Measurements from ENCODE around the gene TRIP10.

Gene TRIP10

GRCh38 chr19:6739390-6739882 lies at the start of gene TRIP10:
TSS of gene TRIP10 (plus strand) at chr19:6739680. CDS start at chr19:6739762, 82 bp downstream.
- H3K4me1 ChIP-seq (ENCODE audit: control insufficient read depth, insufficient read depth, low read length): peaks cover 38% of the 10 kb centered on the region

DNA sequence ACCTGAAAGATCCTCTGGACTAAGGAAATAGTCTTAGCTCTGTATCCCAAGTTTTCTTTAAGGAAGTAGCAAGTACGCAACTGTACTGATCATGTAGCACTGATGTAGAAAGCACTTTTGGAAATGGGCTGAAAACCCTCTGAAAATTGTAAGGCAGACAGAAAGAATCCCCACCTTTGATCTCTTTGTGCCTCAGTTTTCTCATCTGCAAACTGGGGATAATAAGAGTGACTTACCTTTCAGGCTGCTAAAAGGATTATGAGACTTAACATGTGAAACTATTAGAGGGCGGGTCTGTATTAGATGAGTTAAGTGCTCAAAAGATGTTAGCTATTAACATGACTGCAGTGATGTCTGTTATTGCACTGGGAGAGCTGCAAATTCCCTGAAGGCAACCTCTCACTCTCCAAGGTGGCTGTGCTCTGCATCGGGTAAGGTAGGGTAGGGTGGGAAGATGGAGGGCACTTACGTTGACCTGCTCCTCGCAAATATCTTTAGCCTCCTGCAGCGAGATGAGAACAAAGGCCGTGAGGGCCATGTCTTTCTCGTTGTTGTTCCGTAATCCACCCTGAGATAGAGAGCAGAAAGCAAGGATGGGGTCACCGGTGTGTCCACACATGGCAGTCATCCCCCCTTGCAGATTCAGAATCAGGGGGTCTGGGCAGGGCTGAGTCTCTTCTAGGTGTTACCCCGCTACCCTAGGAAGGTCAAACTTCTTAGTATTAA lies 49.2 kb upstream of the TRIP10 start:
- Histone ChIP-seq H3K36me3 (ENCODE audit: control insufficient read depth, insufficient read depth, low read length) (no peaks in the 10 kb centered on the region), H3K4me1 (ENCODE audit: control insufficient read depth, insufficient read depth, low read length) (no peaks in the 10 kb centered on the region), H3K27me3 (ENCODE audit: control insufficient read depth, insufficient read depth, low read length) (no peaks in the 10 kb centered on the region), H3K9ac (ENCODE audit: low read length) (no peak overlapping the region), H3K4me3 (ENCODE audit: low read length) (no peak overlapping the region), H3K27ac (ENCODE audit: low read depth, low read length) (no peak overlapping the region)

More at GRCh38 chr19:6739390-6739882, at the start of gene TRIP10:
- Histone ChIP-seq H3K27me3 (ENCODE audit: control insufficient read depth, insufficient read depth, low read length) (no peaks in the 10 kb centered on the region), H3K36me3 (ENCODE audit: control insufficient read depth, insufficient read depth, low read length) (peaks cover 2% of the 10 kb centered on the region), H3K27ac (ENCODE audit: low read depth, low read length) (peak within 1 kb of the TSS; percentile 84), H3K9ac (ENCODE audit: low read length) (peak within 1 kb of the TSS; percentile 85), H3K4me3 (ENCODE audit: low read length) (peak within 1 kb of the TSS; percentile 73)

DNA sequence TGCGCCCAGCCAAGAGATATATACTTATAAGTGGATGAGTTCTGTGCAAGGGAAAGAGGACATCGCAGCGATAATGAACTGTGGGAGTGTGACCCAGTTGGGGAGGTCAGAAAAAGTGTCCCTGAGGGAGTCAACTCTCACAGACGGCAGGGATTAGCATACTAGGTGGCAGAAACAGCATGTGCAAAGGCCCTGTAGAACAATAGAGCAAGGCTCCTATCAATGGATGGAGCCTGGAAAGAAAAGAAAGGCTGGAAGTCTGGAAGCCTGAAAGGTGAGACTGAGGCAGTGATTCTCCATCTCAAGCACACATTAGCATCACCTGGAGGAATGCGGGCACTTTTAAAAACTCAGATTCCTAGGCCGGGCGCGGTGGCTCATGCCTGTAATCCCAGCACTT lies 48.1 kb upstream of the TRIP10 start:
- no peaks in the 10 kb centered on the region for H3K27me3 ChIP-seq (ENCODE audit: control insufficient read depth, insufficient read depth, low read length)
- H3K9ac ChIP-seq (ENCODE audit: low read length): no peak overlapping the region
- no peak overlapping the region for H3K27ac ChIP-seq (ENCODE audit: low read depth, low read length)
- no peaks in the 10 kb centered on the region for H3K36me3 ChIP-seq (ENCODE audit: control insufficient read depth, insufficient read depth, low read length)
- H3K4me3 ChIP-seq (ENCODE audit: low read length): no peak overlapping the region
- no peaks in the 10 kb centered on the region for H3K4me1 ChIP-seq (ENCODE audit: control insufficient read depth, insufficient read depth, low read length)

GRCh38 chr19:6692027-6692426 lies 47.5 kb upstream of the TRIP10 start:
- Histone ChIP-seq H3K4me1 (ENCODE audit: control insufficient read depth, insufficient read depth, low read length) (no peaks in the 10 kb centered on the region), H3K27me3 (ENCODE audit: control insufficient read depth, insufficient read depth, low read length) (no peaks in the 10 kb centered on the region), H3K4me3 (ENCODE audit: low read length) (no peak overlapping the region), H3K36me3 (ENCODE audit: control insufficient read depth, insufficient read depth, low read length) (no peaks in the 10 kb centered on the region), H3K9ac (ENCODE audit: low read length) (no peak overlapping the region), H3K27ac (ENCODE audit: low read depth, low read length) (no peak overlapping the region)

GRCh38 chr19:6693056-6693471 lies 46.4 kb upstream of the TRIP10 start:
- no peaks in the 10 kb centered on the region for H3K4me1 ChIP-seq (ENCODE audit: control insufficient read depth, insufficient read depth, low read length)
- H3K4me3 ChIP-seq (ENCODE audit: low read length): no peak overlapping the region
- H3K36me3 ChIP-seq (ENCODE audit: control insufficient read depth, insufficient read depth, low read length): no peaks in the 10 kb centered on the region
- no peaks in the 10 kb centered on the region for H3K27me3 ChIP-seq (ENCODE audit: control insufficient read depth, insufficient read depth, low read length)
- no peak overlapping the region for H3K9ac ChIP-seq (ENCODE audit: low read length)
- no peak overlapping the region for H3K27ac ChIP-seq (ENCODE audit: low read depth, low read length)

DNA sequence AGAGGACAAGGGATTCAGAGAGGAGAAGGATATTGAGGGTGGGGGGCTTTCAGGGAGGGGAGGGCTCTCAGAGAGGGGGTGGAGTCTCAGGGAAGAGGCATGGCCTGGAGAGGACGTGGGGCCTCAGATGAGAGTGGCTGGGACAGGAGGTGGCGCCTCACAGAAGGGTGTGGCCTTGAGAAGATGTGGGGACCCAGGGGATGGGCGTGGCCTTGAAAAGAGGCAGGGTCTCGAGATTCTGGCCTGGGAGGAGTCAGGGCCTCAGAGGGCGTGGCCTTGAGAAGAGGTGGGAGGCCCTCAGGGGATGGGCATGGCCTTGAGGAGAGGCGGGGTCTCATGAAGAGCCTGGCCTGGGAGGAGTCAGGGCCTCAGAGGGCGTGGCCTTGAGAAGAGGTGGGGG lies 45.8 kb upstream of the TRIP10 start:
- no peaks in the 10 kb centered on the region for H3K36me3 ChIP-seq (ENCODE audit: control insufficient read depth, insufficient read depth, low read length)
- no peaks in the 10 kb centered on the region for H3K27me3 ChIP-seq (ENCODE audit: control insufficient read depth, insufficient read depth, low read length)
- no peak overlapping the region for H3K27ac ChIP-seq (ENCODE audit: low read depth, low read length)
- H3K4me3 ChIP-seq (ENCODE audit: low read length): no peak overlapping the region
- H3K4me1 ChIP-seq (ENCODE audit: control insufficient read depth, insufficient read depth, low read length): no peaks in the 10 kb centered on the region
- no peak overlapping the region for H3K9ac ChIP-seq (ENCODE audit: low read length)

DNA sequence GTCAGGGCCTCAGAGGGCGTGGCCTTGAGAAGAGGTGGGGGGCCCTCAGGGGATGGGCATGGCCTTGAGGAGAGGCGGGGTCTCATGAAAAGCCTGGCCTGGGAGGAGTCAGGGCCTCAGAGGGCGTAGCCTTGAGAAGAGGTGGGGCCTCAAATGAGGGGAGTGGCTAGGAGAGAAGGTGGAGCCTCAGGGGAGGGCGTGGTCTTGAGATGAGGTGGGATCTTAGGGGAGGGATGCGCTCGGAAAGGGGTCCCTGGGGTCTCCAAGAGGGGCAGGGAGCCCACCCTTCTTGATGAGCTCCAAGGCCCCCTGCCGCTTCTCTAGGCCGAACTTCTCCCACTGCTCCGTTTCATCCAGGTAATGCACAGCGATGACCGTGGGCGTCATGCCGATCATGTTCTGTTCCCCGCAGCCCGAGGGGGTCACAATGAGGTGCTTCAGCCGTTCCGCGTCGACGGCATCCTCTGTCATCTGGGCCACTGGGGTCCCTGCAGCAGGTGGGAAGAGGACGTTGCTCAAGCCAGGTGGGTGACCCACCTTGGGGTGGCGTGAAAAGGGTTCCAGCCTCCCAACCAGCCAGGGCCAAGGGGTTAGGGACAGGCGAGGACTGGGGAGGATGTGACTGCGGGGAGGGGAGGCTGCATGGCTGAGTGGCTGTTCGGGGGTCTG lies 45.2 kb upstream of the TRIP10 start:
- no peaks in the 10 kb centered on the region for H3K36me3 ChIP-seq (ENCODE audit: control insufficient read depth, insufficient read depth, low read length)
- H3K4me1 ChIP-seq (ENCODE audit: control insufficient read depth, insufficient read depth, low read length): no peaks in the 10 kb centered on the region
- no peak overlapping the region for H3K4me3 ChIP-seq (ENCODE audit: low read length)
- no peak overlapping the region for H3K27ac ChIP-seq (ENCODE audit: low read depth, low read length)
- no peaks in the 10 kb centered on the region for H3K27me3 ChIP-seq (ENCODE audit: control insufficient read depth, insufficient read depth, low read length)
- H3K9ac ChIP-seq (ENCODE audit: low read length): no peak overlapping the region

DNA sequence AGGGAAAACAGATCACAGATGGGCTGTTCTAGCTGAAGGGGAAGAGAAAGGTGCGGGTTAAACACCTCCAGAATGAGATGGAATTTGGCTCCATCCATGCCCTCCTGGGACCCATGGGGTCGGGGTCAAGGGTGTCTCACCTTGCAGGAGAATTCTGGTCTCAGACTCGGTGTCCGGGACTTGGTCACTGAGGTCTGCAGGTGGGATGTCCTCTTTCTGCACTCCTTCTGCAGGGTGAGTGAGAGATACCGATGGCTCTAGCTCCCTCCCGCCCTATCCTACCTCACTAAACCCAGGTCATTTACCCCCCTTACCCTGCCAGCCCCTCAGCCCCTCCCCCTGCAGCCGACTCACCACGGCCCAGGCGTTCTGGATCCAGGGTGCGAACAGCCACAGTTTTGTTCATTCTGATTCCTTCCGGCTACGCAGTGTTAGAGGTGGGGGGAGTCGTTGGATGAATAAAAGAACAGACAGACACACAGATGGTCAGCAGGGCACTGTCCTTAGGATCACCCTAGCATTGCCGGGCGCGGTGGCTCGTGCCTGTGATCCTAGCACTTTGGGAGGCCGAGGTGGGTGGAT lies 43.1 kb upstream of the TRIP10 start:
- Histone ChIP-seq H3K36me3 (ENCODE audit: control insufficient read depth, insufficient read depth, low read length) (no peaks in the 10 kb centered on the region), H3K9ac (ENCODE audit: low read length) (no peak overlapping the region), H3K27me3 (ENCODE audit: control insufficient read depth, insufficient read depth, low read length) (no peaks in the 10 kb centered on the region), H3K4me1 (ENCODE audit: control insufficient read depth, insufficient read depth, low read length) (no peaks in the 10 kb centered on the region), H3K4me3 (ENCODE audit: low read length) (no peak overlapping the region), H3K27ac (ENCODE audit: low read depth, low read length) (no peak overlapping the region)

GRCh38 chr19:6697291-6697690 lies 42.2 kb upstream of the TRIP10 start:
- H3K4me3 ChIP-seq (ENCODE audit: low read length): no peak overlapping the region
- H3K36me3 ChIP-seq (ENCODE audit: control insufficient read depth, insufficient read depth, low read length): no peaks in the 10 kb centered on the region
- H3K27ac ChIP-seq (ENCODE audit: low read depth, low read length): no peak overlapping the region
- no peaks in the 10 kb centered on the region for H3K4me1 ChIP-seq (ENCODE audit: control insufficient read depth, insufficient read depth, low read length)
- H3K9ac ChIP-seq (ENCODE audit: low read length): no peak overlapping the region
- H3K27me3 ChIP-seq (ENCODE audit: control insufficient read depth, insufficient read depth, low read length): no peaks in the 10 kb centered on the region

- H3K4me1 ChIP-seq (ENCODE audit: control insufficient read depth, insufficient read depth, low read length): no peaks in the 10 kb centered on the region
- no peaks in the 10 kb centered on the region for H3K27me3 ChIP-seq (ENCODE audit: control insufficient read depth, insufficient read depth, low read length)
- no peak overlapping the region for H3K4me3 ChIP-seq (ENCODE audit: low read length)
- no peaks in the 10 kb centered on the region for H3K36me3 ChIP-seq (ENCODE audit: control insufficient read depth, insufficient read depth, low read length)
- H3K27ac ChIP-seq (ENCODE audit: low read depth, low read length): no peak overlapping the region
- H3K9ac ChIP-seq (ENCODE audit: low read length): no peak overlapping the region
Observed at GRCh38 chr19:6699935-6700334, 39.5 kb upstream of the TRIP10 start.

GRCh38 chr19:6700586-6701316 lies 38.7 kb upstream of the TRIP10 start:
- Histone ChIP-seq H3K27ac (ENCODE audit: low read depth, low read length) (no peak overlapping the region), H3K36me3 (ENCODE audit: control insufficient read depth, insufficient read depth, low read length) (no peaks in the 10 kb centered on the region), H3K9ac (ENCODE audit: low read length) (no peak overlapping the region), H3K4me1 (ENCODE audit: control insufficient read depth, insufficient read depth, low read length) (no peaks in the 10 kb centered on the region), H3K4me3 (ENCODE audit: low read length) (no peak overlapping the region), H3K27me3 (ENCODE audit: control insufficient read depth, insufficient read depth, low read length) (no peaks in the 10 kb centered on the region)

GRCh38 chr19:6705931-6706632 lies 33.4 kb upstream of the TRIP10 start:
- Histone ChIP-seq H3K9ac (ENCODE audit: low read length) (no peak overlapping the region), H3K36me3 (ENCODE audit: control insufficient read depth, insufficient read depth, low read length) (no peaks in the 10 kb centered on the region), H3K27ac (ENCODE audit: low read depth, low read length) (no peak overlapping the region), H3K4me3 (ENCODE audit: low read length) (no peak overlapping the region), H3K27me3 (ENCODE audit: control insufficient read depth, insufficient read depth, low read length) (no peaks in the 10 kb centered on the region), H3K4me1 (ENCODE audit: control insufficient read depth, insufficient read depth, low read length) (no peaks in the 10 kb centered on the region)
